SK-N-SH (cell line): ENCODE data around the gene NUDT1.

Experiments used
- FOXM1 ChIP-seq: IDR thresholded peaks from 2 replicates; pipeline ENCODE4 v1.4.0; 2012; ENCODE audit warnings: low read depth, mild to moderate bottlenecking
- MEF2A ChIP-seq: IDR thresholded peaks from 2 replicates; pipeline ENCODE4 v1.4.0; 2012; ENCODE audit warnings: low read depth, borderline replicate concordance
- RAD21 ChIP-seq: IDR thresholded peaks from 2 replicates; pipeline ENCODE4 v1.6.1; 2012; ENCODE audit warnings: mild to moderate bottlenecking, low read length
- RXRA ChIP-seq: IDR thresholded peaks from 2 replicates; pipeline ENCODE4 v1.4.0; 2012; ENCODE audit warnings: low read depth, mild to moderate bottlenecking, borderline replicate concordance

DNA sequence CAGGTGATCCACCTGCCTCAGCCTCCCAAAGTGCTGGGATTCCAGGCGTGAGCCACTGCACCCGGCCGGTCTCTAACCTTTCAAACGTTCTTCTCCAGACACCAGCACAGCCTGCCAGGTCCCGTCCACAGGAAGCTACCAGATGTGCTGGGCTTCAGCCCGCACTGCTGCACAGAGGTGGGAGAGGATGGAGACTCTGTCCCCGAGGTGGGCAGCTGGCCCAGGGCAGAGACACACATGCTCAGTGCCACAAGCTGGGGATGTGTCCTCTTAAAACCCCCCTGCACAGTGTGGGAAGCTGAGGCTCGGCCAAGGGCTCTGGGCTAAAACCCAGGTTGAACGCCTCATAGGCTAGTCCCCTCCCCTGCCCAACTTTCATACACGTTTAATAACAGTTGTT lies 9.4 kb downstream of the NUDT1 start:
- TF ChIP-seq RXRA (no peak), MEF2A (no peak), RAD21 (no peak), FOXM1 (no peak)
